AG10803 (cell line): ENCODE measurements around the gene TSFM.
"Not testable (repeated sequence)": the region's sequence is repeated elsewhere in the genome, so short reads cannot be mapped to it uniquely, and the experiment has no call there.

Experiments used
- DNase-seq: peaks from one replicate; pipeline ENCODE4 v3.0.0; 2010; ENCODE audit warnings: low read depth
- H3K4me3 ChIP-seq: 2 replicates; pipeline ENCODE4 v1.5.1; 2011; ENCODE audit warnings: mild to moderate bottlenecking, low read length, control low read depth
- CTCF ChIP-seq: conservative IDR thresholded peaks from 2 replicates; pipeline ENCODE4 v1.5.1; 2011; ENCODE audit warnings: mild to moderate bottlenecking, low read length, control low read depth, inconsistent platforms

Gene TSFM

GRCh38 chr12:57816001-57816854 lies 33.6 kb downstream of the TSFM start:
- no peak for DNase-seq
- no peak for TF ChIP-seq CTCF
- no peak overlapping the region for H3K4me3 ChIP-seq

- no peak overlapping the region for H3K4me3 ChIP-seq
- DNase-seq = peak; percentile 63
- TF ChIP-seq CTCF = no peak
Observed at GRCh38 chr12:57816855-57817151, 34.2 kb downstream of the TSFM start.

GRCh38 chr12:57817261-57817989 lies 34.8 kb downstream of the TSFM start:
- no peak overlapping the region for H3K4me3 ChIP-seq
- no peak for TF ChIP-seq CTCF
- DNase-seq = no peak

GRCh38 chr12:57817990-57818331 lies 35.4 kb downstream of the TSFM start:
- not testable (repeated sequence) for DNase-seq, H3K4me3 ChIP-seq

- not testable (repeated sequence) for DNase-seq, H3K4me3 ChIP-seq
Observed at GRCh38 chr12:57820119-57820518, 37.5 kb downstream of the TSFM start.

GRCh38 chr12:57821015-57821414 lies 38.4 kb downstream of the TSFM start:
- not testable (repeated sequence) for H3K4me3 ChIP-seq, DNase-seq

- TF ChIP-seq CTCF = no peak
- no peak overlapping the region for H3K4me3 ChIP-seq
- no peak for DNase-seq
Observed at GRCh38 chr12:57821474-57822214, 39.1 kb downstream of the TSFM start.

- TF ChIP-seq CTCF = no peak
- DNase-seq = no peak
- H3K4me3 ChIP-seq = no peak overlapping the region
Observed at GRCh38 chr12:57822392-57823130, 40.0 kb downstream of the TSFM start.
